Jurkat, Clone E6-1 (cell line): ENCODE results near the gene ZFHX2.

Experiments
- DNase-seq: peaks from one replicate; pipeline ENCODE4 v3.0.0-alpha.2; 2011; ENCODE audit warnings: low read depth, low spot score
- H3K4me3 ChIP-seq: 2 replicates; pipeline ENCODE4 v1.5.1; 2011; ENCODE audit warnings: mild to moderate bottlenecking, low read length, control low read depth, moderate library complexity

ZFHX2 gene

GRCh38 chr14:23577004-23577681, 25.6 kb upstream of the ZFHX2 start:
- no peak overlapping the region for H3K4me3 ChIP-seq
- DNase-seq: no peak

- H3K4me3 ChIP-seq: no peak overlapping the region
- DNase-seq: no peak
Observed at GRCh38 chr14:23573384-23574015, 21.9 kb upstream of the ZFHX2 start.

- DNase-seq: no peak
- no peak overlapping the region for H3K4me3 ChIP-seq
Observed at GRCh38 chr14:23572836-23573235, 21.3 kb upstream of the ZFHX2 start.

- no peak overlapping the region for H3K4me3 ChIP-seq
- no peak for DNase-seq
Observed at GRCh38 chr14:23572524-23572828, 20.9 kb upstream of the ZFHX2 start.

- DNase-seq: no peak
- no peak overlapping the region for H3K4me3 ChIP-seq
Observed at GRCh38 chr14:23571701-23572523, 20.3 kb upstream of the ZFHX2 start.

- DNase-seq: no peak
Observed at GRCh38 chr14:23570806-23571483, 19.4 kb upstream of the ZFHX2 start.

GRCh38 chr14:23569443-23570151, 18.0 kb upstream of the ZFHX2 start:
- DNase-seq: peak; percentile 43
- H3K4me3 ChIP-seq: no peak overlapping the region

More at GRCh38 chr14:23570806-23571483, 19.4 kb upstream of the ZFHX2 start:
- no peak overlapping the region for H3K4me3 ChIP-seq

GRCh38 chr14:23568600-23569331, 17.2 kb upstream of the ZFHX2 start:
- no peak overlapping the region for H3K4me3 ChIP-seq
- DNase-seq: no peak

- peak overlapping the region; percentile 83 for H3K4me3 ChIP-seq
- no peak for DNase-seq
Observed at GRCh38 chr14:23568021-23568599, 16.5 kb upstream of the ZFHX2 start.

GRCh38 chr14:23567186-23568020, 15.8 kb upstream of the ZFHX2 start, which contains the start of gene AP1G2:
AP1G2 (minus strand) TSS chr14:23567791; CDS start chr14:23567314, 477 bp downstream.
- DNase-seq: peak; percentile 81
- H3K4me3 ChIP-seq: peak within 1 kb of the TSS; percentile 83

- H3K4me3 ChIP-seq: peak overlapping the region; percentile 83
- no peak for DNase-seq
Observed at GRCh38 chr14:23566778-23567185, 15.2 kb upstream of the ZFHX2 start.

- no peak for DNase-seq
- H3K4me3 ChIP-seq: peak overlapping the region; percentile 83
Observed at GRCh38 chr14:23566112-23566777, 14.7 kb upstream of the ZFHX2 start.

- H3K4me3 ChIP-seq: no peak overlapping the region
- no peak for DNase-seq
Observed at GRCh38 chr14:23565626-23566025, 14.1 kb upstream of the ZFHX2 start.

GRCh38 chr14:23564876-23565275, 13.3 kb upstream of the ZFHX2 start:
- H3K4me3 ChIP-seq: no peak overlapping the region
- no peak for DNase-seq

- H3K4me3 ChIP-seq: no peak overlapping the region
- DNase-seq: no peak
Observed at GRCh38 chr14:23564181-23564812, 12.7 kb upstream of the ZFHX2 start.

- no peak for DNase-seq
- H3K4me3 ChIP-seq: no peak overlapping the region
Observed at GRCh38 chr14:23563473-23564180, 12.1 kb upstream of the ZFHX2 start.
